HFFc6 (cell line): ENCODE data around the gene PSMD1. TPM values are rescaled to one million over a fixed set of nuclear protein-coding genes. Genes with fewer than 3 reads are reported as not detected.

ENCODE experiments used
- DNase-seq: peaks from one replicate; pipeline ENCODE4 v3.0.0-alpha.2; 2018
- H3K27ac Mint-ChIP-seq: 2 replicates; pipeline ENCODE4 v1.8.0; 2020; ENCODE audit warnings: mild to moderate bottlenecking, mixed read lengths
- H3K27me3 Mint-ChIP-seq: 2 replicates; pipeline ENCODE4 v1.8.0; 2021; ENCODE audit warnings: mild to moderate bottlenecking, moderate library complexity, mixed read lengths; ENCODE audit not compliant: insufficient read depth
- H3K36me3 Mint-ChIP-seq: 2 replicates; pipeline ENCODE4 v1.8.0; 2021; ENCODE audit warnings: low read depth, mixed read lengths
- H3K4me1 Mint-ChIP-seq: 2 replicates; pipeline ENCODE4 v1.8.0; 2020; ENCODE audit warnings: low read depth, mixed read lengths
- H3K4me3 Mint-ChIP-seq: 2 replicates; pipeline ENCODE4 v1.8.0; 2020; ENCODE audit warnings: mild to moderate bottlenecking, moderate library complexity, mixed read lengths
- H3K9me3 Mint-ChIP-seq: 2 replicates; pipeline ENCODE4 v1.8.0; 2020; ENCODE audit warnings: mild to moderate bottlenecking, mixed read lengths
- CTCF ChIP-seq: fragments of 200-600 bp; sonication (generic); IDR thresholded peaks from 2 replicates; pipeline ENCODE4 v1.5.0; 2021; ENCODE audit warnings: antibody characterized with exemption, mild to moderate bottlenecking
- total RNA-seq, 6 experiments: library from RNA; stranded (reverse); fragmentation: NEBNext Ultra II Directional; extraction: Animal tissue kit (Norgen Biotek cat#: 25700); gene quantifications; 2 replicates in 1 of 6; 3 replicates in 5 of 6; pipeline ENCODE4 v1.2.3, GENCODE V29; 2021

PSMD1 gene
- total RNA-seq, 6 experiments from 2014 or later: 139 to 200 (median 167) TPM

GRCh38 chr2:231188506-231189170 lies 132.0 kb downstream of the PSMD1 start:
- no peak overlapping the region for H3K27ac Mint-ChIP-seq
- TF ChIP-seq CTCF: no peak
- no peaks in the 10 kb centered on the region for H3K9me3 Mint-ChIP-seq
- peaks cover 29% of the 10 kb centered on the region for H3K4me1 Mint-ChIP-seq
- no peak for DNase-seq
- no peak overlapping the region for H3K4me3 Mint-ChIP-seq
- H3K27me3 Mint-ChIP-seq: no peaks in the 10 kb centered on the region; the same call in 1 of the 2 replicates
- no peaks in the 10 kb centered on the region for H3K36me3 Mint-ChIP-seq

- no peak overlapping the region for H3K27ac Mint-ChIP-seq
- H3K4me3 Mint-ChIP-seq: no peak overlapping the region
- no peaks in the 10 kb centered on the region; the same call in 1 of the 2 replicates for H3K27me3 Mint-ChIP-seq
These were observed 132.5 kb downstream of the PSMD1 start for GRCh38 chr2:231189171-231189530.

GRCh38 chr2:231189571-231190495 lies 133.2 kb downstream of the PSMD1 start:
- Mint-ChIP-seq H3K27ac (no peak overlapping the region), H3K27me3 (no peaks in the 10 kb centered on the region; the same call in 1 of the 2 replicates), H3K4me3 (no peak overlapping the region), H3K9me3 (no peaks in the 10 kb centered on the region), H3K36me3 (no peaks in the 10 kb centered on the region), H3K4me1 (peaks cover 29% of the 10 kb centered on the region)
- no peak for DNase-seq
- no peak for TF ChIP-seq CTCF

More at GRCh38 chr2:231189171-231189530, 132.5 kb downstream of the PSMD1 start:
- Mint-ChIP-seq H3K36me3 (no peaks in the 10 kb centered on the region), H3K9me3 (no peaks in the 10 kb centered on the region), H3K4me1 (peaks cover 29% of the 10 kb centered on the region)
- no peak for TF ChIP-seq CTCF
- DNase-seq: no peak

GRCh38 chr2:231190531-231191197 lies 134.0 kb downstream of the PSMD1 start:
- Mint-ChIP-seq H3K4me3 (no peak overlapping the region), H3K36me3 (no peaks in the 10 kb centered on the region), H3K9me3 (no peaks in the 10 kb centered on the region), H3K27ac (no peak overlapping the region), H3K27me3 (no peaks in the 10 kb centered on the region; the same call in 1 of the 2 replicates), H3K4me1 (peaks cover 29% of the 10 kb centered on the region)
- no peak for TF ChIP-seq CTCF
- no peak for DNase-seq
